GM19193 (cell line): ENCODE results near the gene STRN3.

Experiments
- POLR2A ChIP-seq: IDR thresholded peaks from 4 replicates; pipeline ENCODE4 v1.6.1; 2011; ENCODE audit not compliant: insufficient read depth, insufficient read length; ENCODE audit errors: extremely low read depth

STRN3 gene

GRCh38 chr14:30994681-30995620 is 31.2 kb downstream of the STRN3 start:
- TF ChIP-seq POLR2A: no peak

GRCh38 chr14:30993071-30993470 is 33.1 kb downstream of the STRN3 start:
- TF ChIP-seq POLR2A: no peak

- TF ChIP-seq POLR2A: no peak
These were observed 34.8 kb downstream of the STRN3 start for GRCh38 chr14:30991408-30991807.

GRCh38 chr14:30990770-30991169 is 35.4 kb downstream of the STRN3 start:
- no peak for TF ChIP-seq POLR2A

- no peak for TF ChIP-seq POLR2A
These were observed 37.7 kb downstream of the STRN3 start for GRCh38 chr14:30988509-30988908.

- TF ChIP-seq POLR2A: no peak
These were observed 40.4 kb downstream of the STRN3 start for GRCh38 chr14:30985796-30986195.

- no peak for TF ChIP-seq POLR2A
These were observed 42.3 kb downstream of the STRN3 start for GRCh38 chr14:30983858-30984257.

- TF ChIP-seq POLR2A: no peak
These were observed 43.6 kb downstream of the STRN3 start for GRCh38 chr14:30982533-30982932.

GRCh38 chr14:30980980-30981379 is 45.2 kb downstream of the STRN3 start:
- no peak for TF ChIP-seq POLR2A

- TF ChIP-seq POLR2A: no peak
These were observed 48.4 kb downstream of the STRN3 start for GRCh38 chr14:30977752-30978151.

- TF ChIP-seq POLR2A: no peak
These were observed 51.6 kb downstream of the STRN3 start for GRCh38 chr14:30974628-30975027.

- TF ChIP-seq POLR2A: no peak
These were observed 53.1 kb downstream of the STRN3 start for GRCh38 chr14:30972882-30973582.

- TF ChIP-seq POLR2A: no peak
These were observed 54.6 kb downstream of the STRN3 start for GRCh38 chr14:30971586-30971985.

- no peak for TF ChIP-seq POLR2A
These were observed 59.5 kb downstream of the STRN3 start for GRCh38 chr14:30966415-30967363.

GRCh38 chr14:30961330-30961729 is 64.8 kb downstream of the STRN3 start:
- no peak for TF ChIP-seq POLR2A

GRCh38 chr14:30960216-30960615 is 66.0 kb downstream of the STRN3 start:
- TF ChIP-seq POLR2A: no peak
